H1 (cell line): ENCODE measurements around the gene MAP2K7. TPM values are rescaled to one million over a fixed set of nuclear protein-coding genes. Genes with fewer than 3 reads are reported as not detected.

Experiments used
- polyA plus RNA-seq, 7 experiments: library from polyadenylated mRNA; depleted of rRNA in 3 of 7; stranded (reverse) in 5 of 7; unstranded in 2 of 7; fragments of >200 nt in 5 of 7; fragments of 200-250 nt in 2 of 7; gene quantifications; 1 replicate in 5 of 7; 2 replicates in 1 of 7; 4 replicates in 1 of 7; pipeline versions ENCODE4 v1.2.1 to v1.2.3, GENCODE V29; 2011 to 2013; ENCODE audit warnings: missing spikeins in 2 of 7, mixed read lengths in 2 of 7
- total RNA-seq: library from RNA; stranded (reverse); fragmentation: NEBNext Ultra II Directional; extraction: Animal tissue kit (Norgen Biotek cat#: 25700); gene quantifications from 2 replicates; pipeline ENCODE4 v1.2.1, GENCODE V29; 2021
- TF ChIP-seq, protein P1 (sequence below), 3 experiments: IDR thresholded peaks; 1 replicate in 2 of 3; 2 replicates in 1 of 3; pipeline versions ENCODE4 v1.5.1 to v1.6.1; 2011; ENCODE audit warnings: low read length in 3 of 3, mild to moderate bottlenecking in 3 of 3, inconsistent platforms in 2 of 3, low read depth in 1 of 3, moderate library complexity in 1 of 3; ENCODE audit not compliant: insufficient read depth in 1 of 3; ENCODE audit errors: control extremely low read depth in 1 of 3

The MAP2K7 gene
- total and polyA plus RNA-seq, 2 of the 8 experiments (the other 6 are each of a cell fraction or from before 2014, with no cell fraction given) = 8.9 to 38.3 TPM

DNA sequence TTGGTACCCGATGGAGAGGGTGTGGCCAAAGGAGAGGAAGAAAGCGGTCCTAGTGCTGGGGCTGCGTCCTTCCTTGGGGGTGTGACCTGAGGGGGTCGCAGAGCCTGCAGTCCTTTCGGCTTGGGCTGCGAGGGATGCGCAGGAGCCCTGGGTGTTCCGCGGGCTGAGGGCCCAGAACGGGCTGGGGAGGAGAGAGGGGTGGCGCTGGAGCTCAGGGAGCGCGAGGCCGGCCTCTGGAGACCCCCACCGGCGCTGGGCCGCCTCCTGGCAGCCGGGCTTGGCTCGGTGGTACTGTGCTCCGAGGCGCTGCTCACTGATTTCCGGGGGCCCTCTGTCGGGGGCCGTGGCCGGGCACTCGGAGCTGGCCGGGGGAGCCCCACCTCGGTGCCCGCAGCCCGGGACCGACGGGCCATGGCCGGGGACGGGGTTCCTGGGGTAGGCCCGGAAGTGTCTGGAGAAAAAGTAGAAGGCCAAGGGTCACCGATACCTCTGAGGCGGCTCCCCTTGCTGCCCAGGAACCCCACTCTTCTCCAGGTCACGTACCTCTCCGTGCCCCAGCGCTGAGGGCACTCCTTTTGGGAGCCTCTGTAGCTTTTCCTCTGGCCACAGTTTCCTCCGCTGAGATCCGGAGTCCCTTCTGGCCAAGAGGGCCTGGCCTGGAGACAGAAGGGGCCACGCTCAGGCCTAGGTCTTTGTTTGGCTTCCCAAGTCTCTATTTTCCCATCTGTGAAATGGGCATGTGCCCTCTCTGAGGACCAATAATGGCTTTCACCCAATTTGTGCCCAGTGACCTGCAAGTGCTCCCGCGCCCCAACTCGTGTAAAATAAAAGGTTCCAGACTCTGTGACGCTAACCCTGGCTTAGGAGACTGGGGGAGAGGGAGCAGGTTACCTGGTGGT, 31.1 kb upstream of the MAP2K7 start (continued):
- TF ChIP-seq, protein P1, sequence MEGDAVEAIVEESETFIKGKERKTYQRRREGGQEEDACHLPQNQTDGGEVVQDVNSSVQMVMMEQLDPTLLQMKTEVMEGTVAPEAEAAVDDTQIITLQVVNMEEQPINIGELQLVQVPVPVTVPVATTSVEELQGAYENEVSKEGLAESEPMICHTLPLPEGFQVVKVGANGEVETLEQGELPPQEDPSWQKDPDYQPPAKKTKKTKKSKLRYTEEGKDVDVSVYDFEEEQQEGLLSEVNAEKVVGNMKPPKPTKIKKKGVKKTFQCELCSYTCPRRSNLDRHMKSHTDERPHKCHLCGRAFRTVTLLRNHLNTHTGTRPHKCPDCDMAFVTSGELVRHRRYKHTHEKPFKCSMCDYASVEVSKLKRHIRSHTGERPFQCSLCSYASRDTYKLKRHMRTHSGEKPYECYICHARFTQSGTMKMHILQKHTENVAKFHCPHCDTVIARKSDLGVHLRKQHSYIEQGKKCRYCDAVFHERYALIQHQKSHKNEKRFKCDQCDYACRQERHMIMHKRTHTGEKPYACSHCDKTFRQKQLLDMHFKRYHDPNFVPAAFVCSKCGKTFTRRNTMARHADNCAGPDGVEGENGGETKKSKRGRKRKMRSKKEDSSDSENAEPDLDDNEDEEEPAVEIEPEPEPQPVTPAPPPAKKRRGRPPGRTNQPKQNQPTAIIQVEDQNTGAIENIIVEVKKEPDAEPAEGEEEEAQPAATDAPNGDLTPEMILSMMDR (IDR thresholded peaks at IDR 0.05; ENCODE audit: control extremely low read depth in 1 of 3, insufficient read depth in 1 of 3, low read depth in 1 of 3, low read length in 3 of 3) = no peak
